ENCODE measurements around the gene RPE. TPM values are rescaled to one million over a fixed set of nuclear protein-coding genes. Genes with fewer than 3 reads are reported as not detected.

The RPE gene
- total RNA-seq, 1 experiment from 2014 or later: 67.8 TPM

DNA sequence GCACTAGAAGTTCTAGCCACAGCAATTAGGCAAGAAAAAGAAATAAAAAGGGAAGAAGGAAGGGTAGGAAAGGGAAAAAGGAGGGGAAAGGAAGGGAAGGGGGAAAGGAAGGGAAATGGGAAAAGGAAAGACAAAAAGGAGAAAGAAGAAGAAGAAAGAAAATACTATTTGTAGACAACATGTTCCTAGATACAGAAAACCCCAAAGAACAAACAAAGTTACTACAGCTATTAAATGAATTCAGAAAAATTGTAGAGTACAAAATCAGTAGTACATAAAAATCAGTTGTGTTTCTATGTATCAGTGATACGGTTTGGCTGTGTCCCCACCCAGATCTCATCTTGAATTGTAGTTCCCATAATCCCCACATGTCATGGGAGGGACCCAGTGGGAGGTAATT lies 52.3 kb downstream of the RPE start:
- Histone ChIP-seq H2BK120ac (ENCODE audit: low read depth, low read length, poor library complexity, severe bottlenecking) (no peak overlapping the region), H3K79me2 (ENCODE audit: insufficient read depth, low read length) (no peaks in the 10 kb centered on the region), H4K5ac (ENCODE audit: insufficient read length, low read depth, low read length) (no peak overlapping the region), H2BK5ac (ENCODE audit: insufficient read length, low read length) (no peak overlapping the region), H3K23ac (ENCODE audit: insufficient read length, low read depth, low read length) (no peak overlapping the region), H3K14ac (ENCODE audit: insufficient read depth, low read length) (no peak overlapping the region), H3K23me2 (ENCODE audit: insufficient read length, low read depth, low read length, poor library complexity, severe bottlenecking) (no peaks in the 10 kb centered on the region), H4K91ac (ENCODE audit: insufficient read length, low read depth, low read length) (no peak overlapping the region), H2BK12ac (ENCODE audit: insufficient read length, low read depth, low read length) (no peak overlapping the region), H3K9me3 (ENCODE audit: control insufficient read depth, low read depth, low read length) (peaks cover 7% of the 10 kb centered on the region), H3K4me2 (ENCODE audit: insufficient read depth, insufficient read length, low read length) (no peak overlapping the region), H4K20me1 (ENCODE audit: control insufficient read depth, insufficient read depth, insufficient read length) (no peaks in the 10 kb centered on the region), H3K4ac (ENCODE audit: low read depth, low read length) (no peak overlapping the region), H3K27ac (ENCODE audit: insufficient read length, low read depth, low read length) (no peak overlapping the region), H2AK5ac (ENCODE audit: insufficient read length, low read length) (no peak overlapping the region), H3T11ph (ENCODE audit: low read length) (no peak overlapping the region), H3K56ac (ENCODE audit: insufficient read length, low read depth, low read length) (no peak overlapping the region), H3K9ac (ENCODE audit: extremely low read depth, insufficient read length, low read length) (no peak overlapping the region), H3K79me1 (ENCODE audit: insufficient read depth, low read depth, low read length, poor library complexity, severe bottlenecking) (no peaks in the 10 kb centered on the region), H4K8ac (replicated peaks; ENCODE audit: insufficient read length, low read depth, low read length) (no peak overlapping the region), H2BK15ac (ENCODE audit: low read depth, low read length) (no peak overlapping the region), H2AFZ (ENCODE audit: low read length) (no peak overlapping the region), H3K18ac (ENCODE audit: insufficient read length, low read depth, low read length) (no peak overlapping the region), H3K4me1 (ENCODE audit: insufficient read depth, low read length) (no peaks in the 10 kb centered on the region), H3K27me3 (ENCODE audit: insufficient read depth, low read length) (no peaks in the 10 kb centered on the region), H2BK20ac (ENCODE audit: low read depth, low read length, poor library complexity, severe bottlenecking) (no peak overlapping the region)
- TF ChIP-seq, protein P1, sequence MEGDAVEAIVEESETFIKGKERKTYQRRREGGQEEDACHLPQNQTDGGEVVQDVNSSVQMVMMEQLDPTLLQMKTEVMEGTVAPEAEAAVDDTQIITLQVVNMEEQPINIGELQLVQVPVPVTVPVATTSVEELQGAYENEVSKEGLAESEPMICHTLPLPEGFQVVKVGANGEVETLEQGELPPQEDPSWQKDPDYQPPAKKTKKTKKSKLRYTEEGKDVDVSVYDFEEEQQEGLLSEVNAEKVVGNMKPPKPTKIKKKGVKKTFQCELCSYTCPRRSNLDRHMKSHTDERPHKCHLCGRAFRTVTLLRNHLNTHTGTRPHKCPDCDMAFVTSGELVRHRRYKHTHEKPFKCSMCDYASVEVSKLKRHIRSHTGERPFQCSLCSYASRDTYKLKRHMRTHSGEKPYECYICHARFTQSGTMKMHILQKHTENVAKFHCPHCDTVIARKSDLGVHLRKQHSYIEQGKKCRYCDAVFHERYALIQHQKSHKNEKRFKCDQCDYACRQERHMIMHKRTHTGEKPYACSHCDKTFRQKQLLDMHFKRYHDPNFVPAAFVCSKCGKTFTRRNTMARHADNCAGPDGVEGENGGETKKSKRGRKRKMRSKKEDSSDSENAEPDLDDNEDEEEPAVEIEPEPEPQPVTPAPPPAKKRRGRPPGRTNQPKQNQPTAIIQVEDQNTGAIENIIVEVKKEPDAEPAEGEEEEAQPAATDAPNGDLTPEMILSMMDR (conservative IDR thresholded peaks at IDR 0.05): no peak
- Mint-ChIP-seq H3K4me1 (0 out of 4 replicates have a peak, but pooled peaks cover 0 to 3% of the 10 kb centered on the region in 2 experiments), H3K27ac (no peak overlapping the region), H3K4me3 (no peak overlapping the region), H3K27me3 (ENCODE audit: low read depth) (no peaks in the 10 kb centered on the region; the same call in 1 of the 2 replicates), H3K9me3 (peaks cover 29 to 37% of the 10 kb centered on the region in 2 experiments), H3K36me3 (ENCODE audit: insufficient read depth in 1 of 3, low read depth in 3 of 3) (peaks cover 32 to 50% (median 39%) of the 10 kb centered on the region in 3 experiments)
- WGBS (ENCODE audit: extremely low coverage, insufficient read length, low lambda C conversion rate): no CpG with 5 or more reads among the region's 1 CpG
- no peak for DNase-seq

Data from H9 (cell line).